Measurements from ENCODE around the gene ZDHHC14. TPM values are rescaled to one million over a fixed set of nuclear protein-coding genes. Genes with fewer than 3 reads are reported as not detected.

Gene ZDHHC14
- total RNA-seq, 2 donors from 2014 or later: 2.1 to 2.2 TPM

DNA sequence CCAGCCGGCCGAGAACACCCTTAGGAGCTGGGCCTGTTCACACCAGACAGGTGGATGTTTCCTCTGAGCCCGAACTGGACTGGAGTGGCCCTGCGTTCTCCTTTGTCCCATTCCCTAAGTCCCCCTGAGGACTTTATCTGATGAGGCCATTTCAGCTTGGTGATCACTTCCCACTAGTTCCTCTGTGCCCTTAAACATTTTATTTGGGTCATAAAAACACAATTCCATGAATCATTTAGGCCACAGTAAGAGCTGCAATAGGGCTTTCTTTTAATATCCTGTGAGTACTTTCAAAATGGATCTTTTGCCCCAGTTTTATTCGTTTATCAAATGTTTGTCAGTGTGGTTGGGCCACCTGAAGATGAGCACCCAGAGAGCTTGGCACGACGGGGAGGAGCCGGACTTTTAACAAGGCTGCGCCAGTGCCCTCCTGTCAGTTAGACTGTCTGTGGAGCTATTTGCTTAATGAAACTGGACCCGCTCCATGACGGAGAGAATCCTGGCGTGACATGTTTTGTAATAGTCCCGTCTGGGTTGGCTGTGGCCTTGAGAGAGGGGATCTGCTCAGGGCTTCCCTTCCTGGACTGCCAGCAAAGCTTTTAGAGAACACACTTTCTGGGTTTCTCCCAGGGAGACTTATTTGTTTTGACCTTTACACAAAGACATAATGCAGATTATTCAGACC is 53.5 kb downstream of the ZDHHC14 start:
- Mint-ChIP-seq H3K4me1 (peaks cover 7% of the 10 kb centered on the region), H3K9me3 (no peaks in the 10 kb centered on the region), H3K36me3 (ENCODE audit: low read depth) (no peaks in the 10 kb centered on the region), H3K27me3 (no peaks in the 10 kb centered on the region), H3K4me3 (no peak overlapping the region), H3K27ac (no peak overlapping the region)
- no peak for ATAC-seq (replicated peaks)

- Mint-ChIP-seq H3K27ac (no peak overlapping the region), H3K4me1 (no peaks in the 10 kb centered on the region), H3K36me3 (ENCODE audit: low read depth) (no peaks in the 10 kb centered on the region), H3K4me3 (no peak overlapping the region), H3K9me3 (no peaks in the 10 kb centered on the region), H3K27me3 (no peaks in the 10 kb centered on the region)
- no peak for ATAC-seq (replicated peaks)
Measured at GRCh38 chr6:157436219-157436943, 55.4 kb downstream of the ZDHHC14 start.

- no peak overlapping the region for H3K27ac Mint-ChIP-seq
- no peaks in the 10 kb centered on the region for H3K36me3 Mint-ChIP-seq (ENCODE audit: low read depth)
- no peaks in the 10 kb centered on the region for H3K27me3 Mint-ChIP-seq
- no peak overlapping the region for H3K4me3 Mint-ChIP-seq
- no peaks in the 10 kb centered on the region for H3K4me1 Mint-ChIP-seq
- no peak for ATAC-seq (replicated peaks)
- H3K9me3 Mint-ChIP-seq: no peaks in the 10 kb centered on the region
Measured at GRCh38 chr6:157436944-157437336, 56.0 kb downstream of the ZDHHC14 start.

DNA sequence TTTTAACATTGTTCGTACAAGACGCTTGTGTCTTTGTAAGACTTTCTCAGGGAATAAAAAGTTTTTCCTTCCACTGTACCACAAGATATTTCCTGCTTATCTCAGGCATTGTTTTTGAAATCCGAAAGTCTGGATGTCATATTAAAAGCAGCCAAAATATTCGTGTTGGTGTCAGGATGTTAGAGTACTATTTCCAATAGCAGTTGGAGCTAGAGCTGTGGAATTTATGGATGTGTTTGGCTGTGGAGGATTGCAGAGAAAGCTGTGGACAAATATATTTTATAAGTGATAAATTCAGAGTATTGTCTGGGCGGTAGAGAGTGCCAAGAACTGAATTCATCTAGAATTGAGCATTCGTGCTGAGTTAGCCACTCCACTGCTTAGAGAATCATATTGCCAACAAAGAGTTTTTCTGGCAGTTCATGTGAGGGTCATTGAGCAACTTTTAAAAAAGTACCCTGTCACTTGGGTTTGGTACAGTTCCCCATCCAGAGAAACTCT is 57.7 kb downstream of the ZDHHC14 start:
- Mint-ChIP-seq H3K27me3 (no peaks in the 10 kb centered on the region), H3K4me1 (peaks cover 9% of the 10 kb centered on the region), H3K27ac (no peak overlapping the region), H3K9me3 (peaks cover 5% of the 10 kb centered on the region), H3K4me3 (no peak overlapping the region), H3K36me3 (ENCODE audit: low read depth) (peaks cover 8% of the 10 kb centered on the region)
- no peak for ATAC-seq (replicated peaks)

DNA sequence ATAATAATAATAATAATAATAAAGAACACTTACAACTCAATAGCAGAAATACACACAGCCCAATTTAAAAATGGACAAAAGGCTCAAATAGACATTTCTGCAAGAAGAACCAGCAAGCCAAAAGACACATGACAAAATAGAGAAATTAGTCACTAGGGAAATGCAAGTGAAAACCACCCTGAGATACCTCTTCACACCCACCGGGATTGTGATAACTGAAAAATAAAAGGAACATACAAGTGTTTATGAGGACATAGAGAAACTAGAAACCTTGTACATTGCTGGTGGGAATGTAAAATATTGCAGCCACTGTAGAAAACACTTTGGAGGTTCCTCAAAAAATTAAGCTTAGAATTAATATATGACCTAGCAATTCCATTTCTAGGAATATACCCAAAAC is 59.2 kb downstream of the ZDHHC14 start:
- Mint-ChIP-seq H3K27me3 (no peaks in the 10 kb centered on the region), H3K36me3 (ENCODE audit: low read depth) (peaks cover 8% of the 10 kb centered on the region), H3K27ac (peak overlapping the region; percentile 29), H3K4me3 (no peak overlapping the region), H3K4me1 (peaks cover 11% of the 10 kb centered on the region), H3K9me3 (peaks cover 5% of the 10 kb centered on the region)
- peak; percentile 27 for ATAC-seq (replicated peaks)

DNA sequence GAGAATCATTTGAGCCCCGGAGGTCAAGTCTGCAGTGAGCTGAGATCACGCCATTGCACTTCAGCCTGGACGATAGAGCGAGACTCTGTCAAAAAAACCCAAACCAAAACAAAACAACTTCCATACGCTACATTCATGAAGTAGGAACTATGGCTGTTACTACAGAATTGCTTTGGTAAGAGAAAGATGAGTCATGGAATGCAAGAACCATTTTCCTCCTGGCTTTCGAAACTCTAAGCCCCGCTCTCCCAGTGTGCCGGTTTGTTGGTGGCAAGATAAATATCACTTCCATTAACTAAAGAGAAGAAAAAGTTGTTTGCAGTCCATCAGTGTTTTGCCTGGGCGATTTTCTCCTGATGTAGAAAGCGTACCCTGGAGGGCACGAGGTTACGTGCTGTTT is 61.3 kb downstream of the ZDHHC14 start:
- Mint-ChIP-seq H3K4me3 (no peak overlapping the region), H3K27me3 (no peaks in the 10 kb centered on the region), H3K4me1 (peaks cover 11% of the 10 kb centered on the region), H3K9me3 (peaks cover 5% of the 10 kb centered on the region), H3K27ac (no peak overlapping the region), H3K36me3 (ENCODE audit: low read depth) (peaks cover 8% of the 10 kb centered on the region)
- ATAC-seq (replicated peaks): no peak

- ATAC-seq (replicated peaks): peak; percentile 88
- no peaks in the 10 kb centered on the region for H3K27me3 Mint-ChIP-seq
- H3K4me1 Mint-ChIP-seq: peaks cover 11% of the 10 kb centered on the region
- H3K4me3 Mint-ChIP-seq: peak overlapping the region; percentile 49
- peak overlapping the region; percentile 94 for H3K27ac Mint-ChIP-seq
- H3K36me3 Mint-ChIP-seq (ENCODE audit: low read depth): peaks cover 8% of the 10 kb centered on the region
- H3K9me3 Mint-ChIP-seq: peaks cover 5% of the 10 kb centered on the region
Measured at GRCh38 chr6:157443066-157443800, 62.2 kb downstream of the ZDHHC14 start.

DNA sequence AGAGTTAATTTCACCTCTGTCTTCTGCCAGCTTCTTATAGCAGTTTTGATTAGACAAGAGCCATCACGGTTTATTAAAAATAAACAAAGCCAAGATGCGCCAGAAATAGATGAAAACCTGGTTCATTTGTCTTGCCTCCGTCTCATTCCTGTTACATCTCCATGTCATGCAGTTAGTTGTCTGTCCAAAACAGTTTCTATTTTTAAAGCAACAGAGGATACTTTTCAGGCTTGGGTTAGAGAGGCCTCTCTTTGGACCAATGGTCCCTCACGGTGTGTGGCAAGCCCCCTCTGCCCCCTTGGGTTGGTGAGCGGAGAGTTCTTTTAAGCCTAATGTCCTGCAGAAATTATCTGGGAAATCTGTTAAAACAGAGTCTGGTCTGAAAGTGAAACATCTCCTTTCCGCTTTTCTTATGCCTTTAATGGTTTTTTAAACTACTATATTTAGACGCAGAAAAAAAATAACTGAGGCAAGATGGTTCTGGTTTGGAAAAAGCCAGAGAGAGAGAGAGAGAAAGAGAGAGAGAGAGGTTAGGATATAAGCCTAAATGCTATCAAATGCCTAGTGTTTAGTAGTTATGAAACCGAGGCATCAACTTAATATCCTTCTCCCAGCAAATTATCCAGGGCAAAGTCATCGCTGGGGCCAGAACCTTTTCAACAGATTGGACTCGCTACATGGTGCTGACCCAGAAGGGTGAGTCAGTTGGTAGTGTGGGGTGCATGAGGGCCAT is 64.5 kb downstream of the ZDHHC14 start:
- Mint-ChIP-seq H3K9me3 (peaks cover 5% of the 10 kb centered on the region), H3K4me1 (peaks cover 11% of the 10 kb centered on the region), H3K27me3 (no peaks in the 10 kb centered on the region), H3K4me3 (no peak overlapping the region), H3K27ac (no peak overlapping the region), H3K36me3 (ENCODE audit: low read depth) (peaks cover 8% of the 10 kb centered on the region)
- no peak for ATAC-seq (replicated peaks)

- no peak overlapping the region for H3K4me3 Mint-ChIP-seq
- H3K9me3 Mint-ChIP-seq: peaks cover 5% of the 10 kb centered on the region
- ATAC-seq (replicated peaks): no peak
- H3K36me3 Mint-ChIP-seq (ENCODE audit: low read depth): peaks cover 6% of the 10 kb centered on the region
- H3K27ac Mint-ChIP-seq: no peak overlapping the region
- H3K4me1 Mint-ChIP-seq: peaks cover 11% of the 10 kb centered on the region
- no peaks in the 10 kb centered on the region for H3K27me3 Mint-ChIP-seq
Measured at GRCh38 chr6:157447735-157448134, 66.7 kb downstream of the ZDHHC14 start.

DNA sequence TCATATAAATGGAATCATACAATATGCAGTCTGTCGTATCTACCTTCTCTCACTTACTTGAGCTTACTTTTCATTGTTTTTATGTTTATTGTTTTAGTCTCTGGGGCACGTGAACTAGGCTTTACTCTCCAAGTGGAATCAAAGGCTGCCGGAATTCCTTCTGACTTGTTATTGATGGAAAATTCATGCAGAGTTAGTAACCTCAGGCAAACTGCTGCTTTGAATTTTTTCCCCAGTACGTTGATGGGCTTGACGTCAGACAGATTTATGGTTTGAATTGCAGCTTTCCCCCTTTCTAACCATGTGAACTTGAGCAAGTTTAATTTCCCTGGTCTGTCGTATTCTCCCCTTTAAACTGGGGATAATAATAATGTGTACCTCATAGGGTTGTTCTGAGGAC is 68.6 kb downstream of the ZDHHC14 start:
- no peak for ATAC-seq (replicated peaks)
- no peaks in the 10 kb centered on the region for H3K36me3 Mint-ChIP-seq (ENCODE audit: low read depth)
- no peaks in the 10 kb centered on the region for H3K9me3 Mint-ChIP-seq
- no peaks in the 10 kb centered on the region for H3K27me3 Mint-ChIP-seq
- H3K4me3 Mint-ChIP-seq: no peak overlapping the region
- H3K4me1 Mint-ChIP-seq: no peaks in the 10 kb centered on the region
- no peak overlapping the region for H3K27ac Mint-ChIP-seq

- Mint-ChIP-seq H3K4me1 (peaks cover 2% of the 10 kb centered on the region), H3K36me3 (ENCODE audit: low read depth) (no peaks in the 10 kb centered on the region), H3K27ac (no peak overlapping the region)
Measured at GRCh38 chr6:157450931-157451742, 70.1 kb downstream of the ZDHHC14 start.

DNA sequence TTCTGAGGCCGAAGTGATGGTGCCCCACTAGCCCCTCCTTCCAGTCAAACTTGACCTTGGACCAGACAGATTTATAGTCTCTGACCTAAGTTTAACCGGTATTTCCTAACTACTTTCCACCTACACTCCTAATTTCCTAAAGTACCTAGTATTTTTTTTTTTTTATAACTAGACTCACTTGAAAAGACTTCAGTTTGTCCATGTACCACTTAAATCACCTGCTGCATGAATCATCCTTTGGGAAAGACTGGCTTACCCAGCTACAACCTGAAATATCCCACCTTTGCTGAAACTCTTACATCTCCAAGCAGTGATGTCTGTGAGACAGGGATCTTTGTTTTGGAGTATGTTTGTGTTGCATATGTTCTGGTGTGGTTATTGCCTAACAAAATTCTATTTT is 71.1 kb downstream of the ZDHHC14 start:
- Mint-ChIP-seq H3K27me3 (no peaks in the 10 kb centered on the region), H3K9me3 (no peaks in the 10 kb centered on the region), H3K4me1 (peaks cover 7% of the 10 kb centered on the region), H3K36me3 (ENCODE audit: low read depth) (no peaks in the 10 kb centered on the region), H3K4me3 (no peak overlapping the region), H3K27ac (no peak overlapping the region)
- no peak for ATAC-seq (replicated peaks)

More at GRCh38 chr6:157450931-157451742, 70.1 kb downstream of the ZDHHC14 start:
- Mint-ChIP-seq H3K9me3 (no peaks in the 10 kb centered on the region), H3K27me3 (no peaks in the 10 kb centered on the region), H3K4me3 (no peak overlapping the region)
- no peak for ATAC-seq (replicated peaks)

- ATAC-seq (replicated peaks): no peak
- Mint-ChIP-seq H3K27ac (no peak overlapping the region), H3K27me3 (no peaks in the 10 kb centered on the region), H3K9me3 (no peaks in the 10 kb centered on the region), H3K4me1 (peaks cover 7% of the 10 kb centered on the region), H3K36me3 (ENCODE audit: low read depth) (no peaks in the 10 kb centered on the region), H3K4me3 (no peak overlapping the region)
Measured at GRCh38 chr6:157453131-157453530, 72.1 kb downstream of the ZDHHC14 start.

All from activated T-helper 17 cell treated with anti-CD3 and anti-CD28 coated beads, Interleukin-2, amount 50 U/mL, for 72 hours (primary cell).